H1 (cell line): ENCODE data around the gene SOD2. TPM values are rescaled to one million over a fixed set of nuclear protein-coding genes. Genes with fewer than 3 reads are reported as not detected.

Source experiments
- CTCF ChIA-PET: fragments of 300-600 bp; sonication (Branson Sonifier 250); formaldehyde crosslinking; loops from one replicate; lab custom pipeline; 2021; ENCODE audit not compliant: partially characterized antibody; lab: Charles Lee
- POLR2A ChIA-PET: fragments of 300-600 bp; sonication (Branson Sonifier 250); formaldehyde crosslinking; loops from one replicate; lab custom pipeline; 2021; ENCODE audit warnings: inconsistent platforms; ENCODE audit not compliant: partially characterized antibody; lab: Charles Lee
- DNase-seq, 2 experiments: peaks; one replicate each; pipeline versions ENCODE4 v3.0.0 to v3.0.0-alpha.2; 2010 to 2022; ENCODE audit warnings: low spot score in 2 of 2, low read depth in 1 of 2, mixed read lengths in 1 of 2
- FAIRE-seq: peaks from 2 replicates; lab custom pipeline; 2011; peaks lifted over from hg19 to GRCh38; lab: Jason Lieb, UNC
- H2AFZ ChIP-seq: 2 replicates; pipeline ENCODE4 v1.8.1; 2012; ENCODE audit warnings: low read length, inconsistent platforms
- H2AK5ac ChIP-seq: 2 replicates; pipeline ENCODE4 v1.6.1; 2013; ENCODE audit warnings: low read depth, low read length
- H2BK120ac ChIP-seq: replicated peaks from 2 replicates; pipeline ENCODE3; 2013; ENCODE audit warnings: low read depth, low read length, inconsistent platforms
- H2BK12ac ChIP-seq: 2 replicates; pipeline ENCODE4 v1.6.1; 2013; ENCODE audit warnings: low read depth, low read length
- H2BK15ac ChIP-seq: 2 replicates; pipeline ENCODE4 v1.6.1; 2013; ENCODE audit warnings: low read length
- H2BK20ac ChIP-seq: 2 replicates; pipeline ENCODE4 v1.6.1; 2013; ENCODE audit warnings: low read length
- H2BK5ac ChIP-seq: 2 replicates; pipeline ENCODE4 v1.6.1; 2013; ENCODE audit warnings: low read depth, low read length
- H3K14ac ChIP-seq: 2 replicates; pipeline ENCODE4 v1.6.1; 2013; ENCODE audit warnings: inconsistent platforms; ENCODE audit not compliant: insufficient read length
- H3K18ac ChIP-seq: 2 replicates; pipeline ENCODE4 v1.6.1; 2013; ENCODE audit warnings: low read length; ENCODE audit errors: extremely low read depth
- H3K23ac ChIP-seq: 2 replicates; pipeline ENCODE4 v1.6.1; 2013; ENCODE audit warnings: inconsistent platforms; ENCODE audit not compliant: insufficient read length
- H3K23me2 ChIP-seq: 2 replicates; pipeline ENCODE4 v1.6.1; 2013; ENCODE audit warnings: low read depth, low read length
- H3K27ac ChIP-seq: 2 replicates; pipeline ENCODE4 v1.6.1; 2011; ENCODE audit warnings: low read depth, low read length, inconsistent platforms
- H3K27me3 ChIP-seq, 4 experiments: replicated peaks in 1 of 4; 1 replicate in 1 of 4; 2 replicates in 3 of 4; pipeline versions ENCODE4 v1.6.1 to v1.8.1; 2011 to 2013; ENCODE audit warnings: low read length in 3 of 4, mild to moderate bottlenecking in 3 of 4, inconsistent platforms in 2 of 4, mixed read lengths in 2 of 4, moderate library complexity in 1 of 4; ENCODE audit not compliant: control insufficient read depth in 3 of 4, insufficient read depth in 3 of 4; ENCODE audit errors: extremely low read depth in 1 of 4
- H3K36me3 ChIP-seq, 4 experiments: 2 replicates each; pipeline versions ENCODE4 v1.6.1 to v1.8.1; 2011 to 2013; ENCODE audit warnings: mild to moderate bottlenecking in 4 of 4, low read length in 3 of 4, moderate library complexity in 2 of 4, control low read depth in 1 of 4, inconsistent platforms in 1 of 4; ENCODE audit not compliant: insufficient read depth in 4 of 4, control insufficient read depth in 2 of 4
- H3K4ac ChIP-seq: replicated peaks from 2 replicates; pipeline ENCODE3; 2013; ENCODE audit warnings: low read length, low read depth, mixed read lengths, inconsistent platforms; ENCODE audit not compliant: insufficient read length
- H3K4me1 ChIP-seq, 4 experiments: replicated peaks in 1 of 4; 1 replicate in 1 of 4; 2 replicates in 3 of 4; pipeline versions ENCODE4 v1.6.1 to v1.8.1; 2011 to 2013; ENCODE audit warnings: low read length in 3 of 4, inconsistent platforms in 2 of 4, mixed read lengths in 1 of 4; ENCODE audit not compliant: insufficient read depth in 4 of 4, control insufficient read depth in 3 of 4
- H3K4me2 ChIP-seq, 2 experiments: 2 replicates each; pipeline versions ENCODE4 v1.6.1 to v1.8.1; 2011 to 2013; ENCODE audit warnings: low read depth in 2 of 2, low read length in 2 of 2, control low read depth in 1 of 2, inconsistent platforms in 1 of 2, mild to moderate bottlenecking in 1 of 2; ENCODE audit not compliant: insufficient read depth in 1 of 2
- H3K4me3 ChIP-seq, 4 experiments: fragments of 200-600, 300-600 bp in 1 of 4; sonication (generic), shearing (Covaris generic), sonication (Bioruptor Twin) in 1 of 4; 2 replicates each; pipeline versions ENCODE4 v1.5.1 to v1.8.1; 2011 to 2016; ENCODE audit warnings: low read length in 4 of 4, low read depth in 3 of 4, control low read depth in 2 of 4, inconsistent platforms in 2 of 4, mild to moderate bottlenecking in 2 of 4, mixed read lengths in 1 of 4, moderate library complexity in 1 of 4; ENCODE audit not compliant: insufficient read depth in 2 of 4; ENCODE audit errors: extremely low read depth in 1 of 4
- H3K56ac ChIP-seq: replicated peaks from 2 replicates; pipeline ENCODE3; 2013; ENCODE audit warnings: low read depth, mild to moderate bottlenecking, mixed read lengths, low read length, inconsistent platforms; ENCODE audit not compliant: insufficient read length
- H3K79me1 ChIP-seq: 2 replicates; pipeline ENCODE4 v1.6.1; 2013; ENCODE audit warnings: low read depth, low read length, control low read depth
- H3K79me2 ChIP-seq, 2 experiments: 2 replicates each; pipeline versions ENCODE4 v1.6.1 to v1.8.1; 2012 to 2013; ENCODE audit warnings: low read length in 2 of 2, mild to moderate bottlenecking in 2 of 2, inconsistent platforms in 1 of 2; ENCODE audit not compliant: insufficient read depth in 2 of 2, control insufficient read depth in 1 of 2
- H3K9ac ChIP-seq, 4 experiments: replicated peaks in 1 of 4; 1 replicate in 1 of 4; 2 replicates in 3 of 4; pipeline versions ENCODE4 v1.6.1 to v1.8.1; 2011 to 2013; ENCODE audit warnings: low read depth in 3 of 4, low read length in 3 of 4, control low read depth in 2 of 4, mild to moderate bottlenecking in 2 of 4, moderate library complexity in 2 of 4, inconsistent platforms in 1 of 4; ENCODE audit errors: extremely low read depth in 1 of 4
- H3K9me3 ChIP-seq, 2 experiments: 2 replicates each; pipeline versions ENCODE4 v1.6.1 to v1.8.1; 2012 to 2013; ENCODE audit warnings: mild to moderate bottlenecking in 2 of 2, moderate library complexity in 2 of 2, control low read depth in 1 of 2, inconsistent platforms in 1 of 2, low read depth in 1 of 2, low read length in 1 of 2, mixed read lengths in 1 of 2; ENCODE audit not compliant: insufficient read depth in 2 of 2
- H4K20me1 ChIP-seq, 2 experiments: replicated peaks in 1 of 2; 2 replicates each; pipeline versions ENCODE3 to v1.8.1; 2011 to 2013; ENCODE audit warnings: inconsistent platforms in 2 of 2, low read length in 2 of 2, mild to moderate bottlenecking in 1 of 2; ENCODE audit not compliant: insufficient read depth in 2 of 2, control insufficient read depth in 1 of 2
- H4K5ac ChIP-seq: 2 replicates; pipeline ENCODE4 v1.6.1; 2013; ENCODE audit warnings: low read length, low read depth, mixed read lengths, inconsistent platforms; ENCODE audit not compliant: insufficient read length
- H4K8ac ChIP-seq: 2 replicates; pipeline ENCODE4 v1.8.0; 2013; ENCODE audit warnings: mild to moderate bottlenecking, moderate library complexity, low read length, inconsistent platforms; ENCODE audit not compliant: insufficient read depth; ENCODE audit errors: extremely low read depth
- H4K91ac ChIP-seq: replicated peaks from 2 replicates; pipeline ENCODE3; 2013; ENCODE audit warnings: low read length, mixed read lengths, inconsistent platforms; ENCODE audit not compliant: insufficient read length
- CBX8 ChIP-seq: fragments of 300-800, 300-1000 bp; sonication (generic); IDR thresholded peaks from 2 replicates; pipeline ENCODE4 v1.7.1; 2016; ENCODE audit warnings: low read depth, low read length, borderline replicate concordance
- E2F6 ChIP-seq: IDR thresholded peaks from 2 replicates; pipeline ENCODE4 v1.6.1; 2012; ENCODE audit warnings: inconsistent platforms
- EP300 ChIP-seq, 2 experiments: IDR thresholded peaks; 1 replicate in 1 of 2; 2 replicates in 1 of 2; pipeline ENCODE4 v1.6.1; 2011 to 2012; ENCODE audit warnings: low read depth in 2 of 2, low read length in 2 of 2, mild to moderate bottlenecking in 2 of 2, borderline replicate concordance in 1 of 2, inconsistent platforms in 1 of 2, moderate library complexity in 1 of 2
- POLR2A ChIP-seq, 2 experiments: IDR thresholded peaks; 1 replicate in 1 of 2; 2 replicates in 1 of 2; pipeline ENCODE4 v1.6.1; 2011; ENCODE audit warnings: low read depth in 2 of 2, low read length in 2 of 2, mild to moderate bottlenecking in 2 of 2; ENCODE audit errors: control extremely low read depth in 1 of 2
- POU5F1 ChIP-seq: IDR thresholded peaks from 2 replicates; pipeline ENCODE4 v1.6.1; 2011; ENCODE audit warnings: low read depth, mild to moderate bottlenecking, low read length, moderate library complexity
- RAD21 ChIP-seq, 2 experiments: IDR thresholded peaks in 1 of 2; conservative IDR thresholded peaks in 1 of 2; 2 replicates each; pipeline ENCODE4 v1.6.1; 2011; ENCODE audit warnings: low read depth in 2 of 2, low read length in 2 of 2, improper control_type of control experiment in 1 of 2, inconsistent platforms in 1 of 2, mild to moderate bottlenecking in 1 of 2, moderate library complexity in 1 of 2
- RBBP5 ChIP-seq: IDR thresholded peaks from 2 replicates; pipeline ENCODE4 v1.7.1; 2012; ENCODE audit warnings: low read depth, mild to moderate bottlenecking, inconsistent platforms, low read length, moderate library complexity, borderline replicate concordance
- WGBS, 2 experiments: shearing (Covaris generic) in 1 of 2; methylation state at CpG; one replicate each; pipeline versions ENCODE4 v1.1.6 to v1.1.7; 2013 to 2015; ENCODE audit warnings: low lambda C conversion rate in 2 of 2, mixed read lengths in 2 of 2, inconsistent platforms in 1 of 2, low coverage in 1 of 2, missing lambda C conversion rate in 1 of 2; ENCODE audit not compliant: insufficient replicate concordance in 2 of 2, insufficient coverage in 1 of 2, insufficient read length in 1 of 2; ENCODE audit errors: extremely low coverage in 1 of 2, missing lambda C conversion rate in 1 of 2; 5-methylcytosine and 5-hydroxymethylcytosine counted together
- polyA plus RNA-seq, 7 experiments: library from polyadenylated mRNA; depleted of rRNA in 3 of 7; stranded (reverse) in 5 of 7; unstranded in 2 of 7; fragments of >200 nt in 5 of 7; fragments of 200-250 nt in 2 of 7; gene quantifications; 1 replicate in 5 of 7; 2 replicates in 1 of 7; 4 replicates in 1 of 7; pipeline versions ENCODE4 v1.2.1 to v1.2.3, GENCODE V29; 2011 to 2013; ENCODE audit warnings: missing spikeins in 2 of 7, mixed read lengths in 2 of 7
- total RNA-seq: library from RNA; stranded (reverse); fragmentation: NEBNext Ultra II Directional; extraction: Animal tissue kit (Norgen Biotek cat#: 25700); gene quantifications from 2 replicates; pipeline ENCODE4 v1.2.1, GENCODE V29; 2021

The SOD2 gene
- total and polyA plus RNA-seq, 2 of the 8 experiments (the other 6 are each of a cell fraction or from before 2014, with no cell fraction given): 31.1 to 88.7 TPM

GRCh38 chr6:159719287-159719686, 26.2 kb upstream of the SOD2 start:
- Histone ChIP-seq H3K36me3 (peaks cover 0 to 4% (median 0%) of the 10 kb centered on the region in 4 experiments; a peak in 1 of 8 replicates), H3K9me3 (no peaks in the 10 kb centered on the region), H2BK120ac (no peak overlapping the region), H3K79me2 (peaks cover 0 to 29% of the 10 kb centered on the region in 2 experiments; a peak in 2 of 4 replicates), H2BK15ac (no peak overlapping the region), H3K4me3 (no peak overlapping the region), H3K9ac (no peak overlapping the region), H2AK5ac (no peak overlapping the region), H3K18ac (no peak overlapping the region), H3K14ac (no peak overlapping the region), H3K4me2 (no peak overlapping the region), H4K20me1 (peaks cover 0 to 2% of the 10 kb centered on the region in 2 experiments), H4K91ac (no peak overlapping the region), H3K79me1 (no peaks in the 10 kb centered on the region; the same call in 1 of the 2 replicates), H4K8ac (no peak overlapping the region), H3K4me1 (no peaks in the 10 kb centered on the region), H3K23ac (no peak overlapping the region), H4K5ac (no peak overlapping the region), H2AFZ (no peak overlapping the region), H3K23me2 (no peaks in the 10 kb centered on the region), H3K27ac (no peak overlapping the region), H2BK5ac (no peak overlapping the region), H3K27me3 (no peaks in the 10 kb centered on the region), H2BK20ac (no peak overlapping the region), H2BK12ac (no peak overlapping the region), H3K4ac (no peak overlapping the region), H3K56ac (no peak overlapping the region)
- ChIA-PET POLR2A (interaction anchor here (0.6 to 3.2 kb wide), 7 partner anchors 9 to 1108 kb away, joined by 3 to 8 read pairs (median 4); partner anchors contain the start of genes ACAT2 and SOD2), CTCF (interaction anchor here (0.6 to 4.5 kb wide), 9 partner anchors 8 to 71 kb away, joined by 3 to 16 read pairs (median 4); partner anchors contain the start of gene MRPL18)
- DNase-seq (no peak), FAIRE-seq (no peak)
- WGBS, 2 experiments: 94% methylated on average over 7 of the region's 7 CpGs; no CpG with 5 or more reads in 1 of the 2 experiments
- TF ChIP-seq RAD21 (IDR thresholded peaks at IDR 0.05 in 1 of 2, conservative IDR thresholded peaks at IDR 0.05 in 1 of 2; ENCODE audit: low read depth in 2 of 2, low read length in 2 of 2): no peak
- no peak for TF ChIP-seq EP300 (IDR thresholded peaks at IDR 0.05; ENCODE audit: borderline replicate concordance in 1 of 2, low read depth in 2 of 2, low read length in 2 of 2)
- TF ChIP-seq E2F6: no peak
- no peak for TF ChIP-seq POLR2A (IDR thresholded peaks at IDR 0.05; ENCODE audit: control extremely low read depth in 1 of 2, low read depth in 2 of 2, low read length in 2 of 2)
- TF ChIP-seq POU5F1: no peak
- TF ChIP-seq RBBP5: no peak
- TF ChIP-seq CBX8: no peak
